PC-3 (cell line): ENCODE data around the gene ZNF574. TPM values are rescaled to one million over a fixed set of nuclear protein-coding genes. Genes with fewer than 3 reads are reported as not detected.
A peak's percentile ranks its signal among the peaks of the same experiment; 100 is the strongest.
"Not testable (repeated sequence)": the region's sequence is repeated elsewhere in the genome, so short reads cannot be mapped to it uniquely, and the experiment has no call there.

Source experiments
- ATAC-seq: fragments of 200-7000 bp; cut with Tn5 transposase; 2 replicates; pipeline ENCODE4 v1.9.1; 2020; ENCODE audit warnings: mild to moderate bottlenecking, moderate library complexity
- BruUV-seq: library from RNA; stranded (reverse); fragments of 400-500 nt; replicated peaks from 2 replicates; lab custom pipeline; 2021; lab: Mats Ljungman, UMichigan
- CTCF ChIA-PET: fragments of 300-600 bp; sonication (Branson Sonifier 250); formaldehyde crosslinking; loops from one replicate; lab custom pipeline; 2022; ENCODE audit warnings: antibody characterized with exemption; lab: Charles Lee
- POLR2A ChIA-PET: fragments of 300-600 bp; sonication (Branson Sonifier 250); formaldehyde crosslinking; loops from one replicate; lab custom pipeline; 2022; ENCODE audit warnings: antibody characterized with exemption; ENCODE audit not compliant: unreplicated experiment; lab: Charles Lee
- DNase-seq: peaks from one replicate; pipeline ENCODE4 v3.0.0-alpha.2; 2015
- H2AFZ ChIP-seq: fragments of 300-600 bp; sonication (generic); 2 replicates; pipeline ENCODE4 v1.6.0; 2016; ENCODE audit warnings: antibody characterized with exemption, low read length
- H3F3A ChIP-seq: fragments of 300-600 bp; sonication (generic); one replicate; pipeline ENCODE4 v1.6.0; 2017; ENCODE audit warnings: antibody characterized with exemption, low read length, control low read depth, mild to moderate bottlenecking; ENCODE audit not compliant: unreplicated experiment
- H3K27ac ChIP-seq: fragments of 300-600 bp; sonication (generic); 2 replicates; pipeline ENCODE4 v1.5.1; 2016; ENCODE audit warnings: mild to moderate bottlenecking, low read length
- H3K27me3 ChIP-seq: fragments of 300-600 bp; sonication (generic); 2 replicates; pipeline ENCODE4 v1.6.1; 2016; ENCODE audit warnings: low read length, mixed read lengths
- H3K36me3 ChIP-seq: fragments of 300-600 bp; sonication (generic); 2 replicates; pipeline ENCODE4 v1.6.1; 2016; ENCODE audit warnings: low read depth, mixed run types, low read length, mixed read lengths
- H3K4me1 ChIP-seq: fragments of 300-600 bp; sonication (generic); 2 replicates; pipeline ENCODE4 v1.5.1; 2016; ENCODE audit warnings: low read length; ENCODE audit not compliant: insufficient read depth
- H3K4me2 ChIP-seq: fragments of 300-600 bp; sonication (generic); 2 replicates; pipeline ENCODE4 v1.6.0; 2016; ENCODE audit warnings: low read length
- H3K4me3 ChIP-seq: fragments of 300-600 bp; sonication (generic); 2 replicates; pipeline ENCODE4 v1.5.1; 2016; ENCODE audit warnings: mild to moderate bottlenecking, low read length, mixed read lengths
- H3K79me2 ChIP-seq: fragments of 300-600 bp; sonication (generic); 2 replicates; pipeline ENCODE4 v1.6.1; 2017; ENCODE audit warnings: low read length, mixed read lengths
- H3K9ac ChIP-seq: fragments of 300-600 bp; sonication (generic); 2 replicates; pipeline ENCODE4 v1.6.0; 2016; ENCODE audit warnings: mild to moderate bottlenecking, low read length
- H3K9me2 ChIP-seq: fragments of 300-600 bp; sonication (generic); replicated peaks from 2 replicates; pipeline ENCODE4 v1.6.1; 2016; ENCODE audit warnings: mixed run types, low read length, mixed read lengths
- H3K9me3 ChIP-seq: fragments of 300-600 bp; sonication (generic); 2 replicates; pipeline ENCODE4 v1.6.1; 2016; ENCODE audit warnings: low read length, mixed read lengths
- H4K20me1 ChIP-seq: fragments of 300-600 bp; sonication (generic); 2 replicates; pipeline ENCODE4 v1.6.1; 2016; ENCODE audit warnings: low read length, mixed read lengths
- CTCF ChIP-seq: fragments of 300-600 bp; sonication (generic); conservative IDR thresholded peaks from 2 replicates; pipeline ENCODE4 v1.5.1; 2017; ENCODE audit warnings: antibody characterized with exemption, low read depth, mild to moderate bottlenecking, low read length
- EZH2 ChIP-seq: fragments of 300-600 bp; sonication (generic); IDR thresholded peaks from one replicate; pipeline ENCODE4 v1.6.1; 2017; ENCODE audit warnings: antibody characterized with exemption, mild to moderate bottlenecking, low read length; ENCODE audit not compliant: unreplicated experiment
- EZH2phosphoT487 ChIP-seq: fragments of 300-600 bp; sonication (generic); IDR thresholded peaks from 2 replicates; pipeline ENCODE4 v1.6.1; 2018; ENCODE audit warnings: mild to moderate bottlenecking, antibody characterized with exemption, low read length, borderline replicate concordance
- intact Hi-C: fragments of 100-400 bp; cut with micrococcal nuclease; formaldehyde crosslinking; loops from 2 replicates; pipeline ENCODE4 v1.9.0; 2023
- total RNA-seq: library from RNA; depleted of rRNA; stranded (reverse); fragments of >200 nt; gene quantifications from 2 replicates; pipeline ENCODE4 v1.2.3, GENCODE V29; 2014

ZNF574 gene
- total RNA-seq, 1 experiment from 2014 or later = 14.4 TPM

- BruUV-seq = no TSS peak
Observed at GRCh38 chr19:42097461-42097860, 21.5 kb downstream of the ZNF574 start.

GRCh38 chr19:42098781-42099180 is 22.8 kb downstream of the ZNF574 start:
- ChIA-PET CTCF (no interaction called here), POLR2A (no interaction called here)
- H3K9me3 ChIP-seq = no peaks in the 10 kb centered on the region

More at GRCh38 chr19:42097461-42097860, 21.5 kb downstream of the ZNF574 start:
- Histone ChIP-seq H3F3A (no peaks in the 10 kb centered on the region), H4K20me1 (no peaks in the 10 kb centered on the region), H3K36me3 (no peaks in the 10 kb centered on the region), H3K79me2 (no peaks in the 10 kb centered on the region), H3K4me1 (no peaks in the 10 kb centered on the region), H2AFZ (no peak overlapping the region), H3K9me3 (no peaks in the 10 kb centered on the region), H3K9me2 (no peaks in the 10 kb centered on the region), H3K4me3 (no peak overlapping the region), H3K4me2 (no peak overlapping the region), H3K27me3 (no peaks in the 10 kb centered on the region), H3K9ac (no peak overlapping the region), H3K27ac (no peak overlapping the region)
- ATAC-seq (no peak), DNase-seq (no peak)
- TF ChIP-seq EZH2phosphoT487 = no peak
- CTCF ChIA-PET = no interaction called here
- intact Hi-C loops = no loop called here
- POLR2A ChIA-PET = no interaction called here

GRCh38 chr19:42099336-42099925 is 23.5 kb downstream of the ZNF574 start:
- intact Hi-C loops = no loop called here
- CTCF ChIA-PET = no interaction called here
- Histone ChIP-seq H3F3A (no peaks in the 10 kb centered on the region), H3K79me2 (no peaks in the 10 kb centered on the region), H3K4me3 (no peak overlapping the region), H3K36me3 (no peaks in the 10 kb centered on the region), H3K9me2 (no peaks in the 10 kb centered on the region), H2AFZ (no peak overlapping the region), H3K9ac (no peak overlapping the region), H3K27ac (no peak overlapping the region), H3K4me2 (no peak overlapping the region), H3K27me3 (no peaks in the 10 kb centered on the region), H3K4me1 (no peaks in the 10 kb centered on the region), H4K20me1 (no peaks in the 10 kb centered on the region), H3K9me3 (no peaks in the 10 kb centered on the region)
- no TSS peak for BruUV-seq
- TF ChIP-seq EZH2 (no peak), CTCF (no peak), EZH2phosphoT487 (no peak)
- POLR2A ChIA-PET = no interaction called here
- DNase-seq = no peak
- ATAC-seq = no peak

More at GRCh38 chr19:42098781-42099180, 22.8 kb downstream of the ZNF574 start:
- Histone ChIP-seq H3K9me2 (no peaks in the 10 kb centered on the region), H4K20me1 (no peaks in the 10 kb centered on the region), H3K27me3 (no peaks in the 10 kb centered on the region), H3K79me2 (no peaks in the 10 kb centered on the region), H3K4me1 (no peaks in the 10 kb centered on the region), H3K27ac (no peak overlapping the region), H3F3A (no peaks in the 10 kb centered on the region), H3K4me3 (no peak overlapping the region), H2AFZ (no peak overlapping the region), H3K4me2 (no peak overlapping the region), H3K36me3 (no peaks in the 10 kb centered on the region), H3K9ac (no peak overlapping the region)
- no TSS peak for BruUV-seq
- DNase-seq (no peak), ATAC-seq (no peak)
- TF ChIP-seq EZH2phosphoT487 = no peak
- no peak for TF ChIP-seq EZH2
- TF ChIP-seq CTCF = no peak
- intact Hi-C loops = no loop called here

GRCh38 chr19:42100241-42100640 is 24.3 kb downstream of the ZNF574 start:
- POLR2A ChIA-PET, H3K27ac ChIP-seq, H3K4me2 ChIP-seq, H2AFZ ChIP-seq, H3K9me2 ChIP-seq, H3F3A ChIP-seq, ATAC-seq, H3K36me3 ChIP-seq, H3K4me3 ChIP-seq, H3K79me2 ChIP-seq, CTCF ChIA-PET, intact Hi-C loops, H3K4me1 ChIP-seq, H4K20me1 ChIP-seq, H3K9me3 ChIP-seq, BruUV-seq, H3K9ac ChIP-seq, H3K27me3 ChIP-seq: not testable (repeated sequence)
- DNase-seq = peak; percentile 38
